Measurements from ENCODE around the gene ADAMTSL5.
"Not testable (repeated sequence)": the region's sequence is repeated elsewhere in the genome, so short reads cannot be mapped to it uniquely, and the experiment has no call there.

Gene ADAMTSL5, protein sequence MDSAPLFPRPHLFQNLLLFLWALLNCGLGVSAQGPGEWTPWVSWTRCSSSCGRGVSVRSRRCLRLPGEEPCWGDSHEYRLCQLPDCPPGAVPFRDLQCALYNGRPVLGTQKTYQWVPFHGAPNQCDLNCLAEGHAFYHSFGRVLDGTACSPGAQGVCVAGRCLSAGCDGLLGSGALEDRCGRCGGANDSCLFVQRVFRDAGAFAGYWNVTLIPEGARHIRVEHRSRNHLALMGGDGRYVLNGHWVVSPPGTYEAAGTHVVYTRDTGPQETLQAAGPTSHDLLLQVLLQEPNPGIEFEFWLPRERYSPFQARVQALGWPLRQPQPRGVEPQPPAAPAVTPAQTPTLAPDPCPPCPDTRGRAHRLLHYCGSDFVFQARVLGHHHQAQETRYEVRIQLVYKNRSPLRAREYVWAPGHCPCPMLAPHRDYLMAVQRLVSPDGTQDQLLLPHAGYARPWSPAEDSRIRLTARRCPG

DNA sequence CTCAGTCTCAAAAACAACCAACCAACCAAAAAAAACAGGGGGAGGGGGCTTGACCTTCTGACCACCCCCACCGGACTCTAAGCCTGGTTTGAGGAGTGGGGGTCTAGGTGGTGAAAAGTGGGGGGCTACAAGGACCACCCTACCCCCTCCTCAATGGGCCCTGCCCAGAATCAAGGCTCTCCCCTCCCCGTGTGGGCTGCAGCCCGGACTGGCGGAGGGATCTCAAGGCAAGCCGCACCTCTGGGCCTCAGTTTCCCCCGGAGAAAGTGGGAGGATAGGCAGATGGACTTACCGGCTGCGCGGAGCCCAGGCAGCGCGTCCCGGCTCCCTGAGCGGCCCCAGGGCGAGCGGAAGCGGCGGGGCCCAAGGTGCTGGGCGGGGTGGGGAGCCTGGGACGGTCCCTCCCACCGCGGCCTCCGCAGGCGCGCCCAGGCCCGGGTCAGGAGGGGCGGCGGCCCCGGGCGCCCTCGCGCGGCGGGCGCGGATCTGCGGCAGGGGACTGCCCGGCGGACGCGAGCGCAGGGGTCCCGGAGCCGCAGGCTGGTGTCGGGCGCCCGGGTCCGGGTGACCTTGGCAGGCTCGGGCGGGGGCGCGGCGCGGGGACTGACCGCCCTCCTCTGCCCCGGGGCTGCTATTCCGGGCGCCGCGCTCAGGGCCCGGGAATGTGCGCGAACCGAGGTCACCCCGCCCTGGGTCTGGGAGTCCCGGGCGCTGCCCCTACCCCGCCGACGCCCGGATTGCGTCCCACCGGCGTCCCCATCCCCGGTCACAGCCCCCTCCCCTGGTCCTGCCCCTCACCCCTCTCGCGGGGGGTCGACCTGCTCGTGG, at the start of gene ADAMTSL5:
ADAMTSL5 (minus strand) TSS at position 349 of the 828 bp plus-strand sequence. CDS start 2,076 bp downstream, outside the sequence.
- no peak for TF ChIP-seq ZNF274 (IDR thresholded peaks at IDR 0.05; ENCODE audit: low read depth, low read length)
- no peak within 1 kb of the TSS for H3K4me3 ChIP-seq (ENCODE audit: low read length)

DNA sequence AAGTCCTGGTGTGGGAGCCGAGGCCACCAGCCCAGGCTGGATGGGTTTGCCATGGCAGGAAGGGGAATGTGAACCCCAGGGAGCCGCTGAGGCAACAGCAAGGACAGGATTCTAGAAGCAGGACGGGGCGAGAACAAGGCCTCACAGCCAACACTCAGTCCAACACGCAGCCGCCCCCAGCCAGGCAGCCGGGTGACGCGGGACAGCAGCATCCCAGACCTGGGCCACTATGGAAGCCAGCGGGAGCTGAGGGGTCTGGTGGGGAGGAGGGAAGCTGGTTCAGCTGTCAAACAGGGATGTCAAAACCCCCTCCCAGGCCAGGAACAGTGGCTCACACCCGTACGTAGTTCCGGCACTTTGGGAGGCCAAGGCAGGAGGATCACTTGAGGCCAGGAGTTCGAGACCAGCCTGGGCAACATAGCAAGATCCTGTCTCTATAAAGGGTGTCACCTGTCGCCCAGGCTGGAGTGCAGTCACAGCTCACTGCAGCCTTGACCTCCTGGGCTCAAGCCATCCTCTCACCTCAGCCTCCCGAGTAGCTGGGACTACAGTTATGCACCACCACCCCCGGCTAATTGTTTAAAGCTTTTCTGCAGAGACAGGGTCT, 48.5 kb upstream of the ADAMTSL5 start:
- H3K4me3 ChIP-seq (ENCODE audit: low read length): no peak overlapping the region
- TF ChIP-seq ZNF274 (IDR thresholded peaks at IDR 0.05; ENCODE audit: low read depth, low read length): no peak

DNA sequence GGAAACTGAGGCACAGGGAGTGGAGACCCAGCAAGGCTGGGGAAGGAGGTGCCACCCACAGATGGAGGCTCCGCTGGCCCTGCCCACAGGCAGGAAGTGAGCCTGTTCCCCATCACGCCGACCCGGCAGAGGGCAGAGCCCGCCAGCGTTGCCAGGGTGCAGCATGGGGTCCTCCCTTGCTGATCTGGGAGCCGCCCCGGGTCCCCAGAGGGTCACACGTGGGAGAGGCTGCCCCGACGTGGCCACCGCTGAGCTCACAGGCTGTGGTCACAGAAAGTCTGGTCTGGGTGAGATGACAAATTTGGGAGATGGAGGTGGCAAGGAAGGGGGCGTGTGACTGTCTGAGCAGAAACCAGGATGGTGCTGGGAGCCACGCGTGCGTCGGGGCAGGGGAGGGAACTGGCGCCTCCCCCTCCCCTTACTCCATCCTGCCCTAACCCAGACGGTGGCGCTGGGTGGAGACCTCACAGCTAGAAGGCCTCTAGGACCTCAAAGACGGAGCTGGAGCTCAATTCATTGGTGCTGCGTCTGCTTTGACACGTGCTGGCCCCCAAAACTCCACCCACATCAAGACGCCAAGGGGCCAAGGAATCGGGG, 47.6 kb upstream of the ADAMTSL5 start:
- no peak overlapping the region for H3K4me3 ChIP-seq (ENCODE audit: low read length)
- TF ChIP-seq ZNF274 (IDR thresholded peaks at IDR 0.05; ENCODE audit: low read depth, low read length): no peak

DNA sequence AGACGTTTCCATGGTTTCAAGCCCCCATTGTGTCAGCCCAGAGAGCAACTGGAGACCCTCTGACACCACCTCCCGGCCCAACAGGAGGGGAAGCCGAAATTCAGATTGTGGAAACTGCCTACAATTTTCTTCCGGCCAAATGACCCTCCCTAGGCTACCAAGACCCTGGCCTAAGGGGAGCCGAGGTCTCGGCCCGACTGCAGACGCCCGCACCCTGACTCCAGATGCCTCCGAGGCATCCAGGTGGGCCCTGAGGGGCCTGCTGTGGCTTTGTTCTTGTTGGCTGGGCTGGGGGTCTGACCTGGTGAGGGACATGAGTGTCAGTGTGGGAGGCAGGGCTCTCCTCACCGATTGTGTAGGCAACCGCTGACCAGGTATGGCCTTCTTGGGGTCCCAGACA, 45.7 kb upstream of the ADAMTSL5 start:
- no peak for TF ChIP-seq ZNF274 (IDR thresholded peaks at IDR 0.05; ENCODE audit: low read depth, low read length)
- H3K4me3 ChIP-seq (ENCODE audit: low read length): no peak overlapping the region

DNA sequence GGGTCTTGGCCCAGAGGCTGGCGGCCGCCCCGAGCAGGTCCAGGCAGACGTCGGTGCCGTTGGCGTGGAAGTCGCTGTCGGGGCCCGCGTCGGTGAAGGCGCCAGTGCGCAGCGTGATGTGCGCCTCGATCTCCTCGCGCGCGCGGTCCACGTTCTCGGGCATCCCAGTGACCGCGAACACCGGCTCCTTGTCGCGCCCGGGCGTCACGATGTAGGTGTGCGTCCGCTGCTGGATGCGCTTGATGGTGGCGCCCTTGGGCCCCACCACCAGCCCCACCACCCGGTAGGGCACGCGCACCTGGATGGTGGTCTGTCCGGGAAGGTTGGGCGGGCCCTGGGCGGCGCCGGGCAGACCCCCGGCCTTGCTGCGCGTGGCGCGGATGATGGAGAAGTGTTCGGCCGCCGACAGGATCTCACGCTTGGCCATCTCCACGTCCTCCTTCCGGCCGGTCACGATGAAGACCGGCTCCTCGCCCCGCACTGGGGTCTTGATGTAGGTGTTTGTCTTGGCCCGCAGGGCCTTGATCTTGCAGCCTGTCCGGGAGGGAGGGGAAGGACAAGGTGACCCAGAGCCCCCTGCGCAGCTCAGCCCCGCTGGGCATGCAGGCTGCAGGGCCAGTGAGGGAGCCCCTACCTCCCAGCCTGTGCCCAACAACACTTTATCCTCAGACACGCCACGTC, 43.7 kb upstream of the ADAMTSL5 start:
- no peak for TF ChIP-seq ZNF274 (IDR thresholded peaks at IDR 0.05; ENCODE audit: low read depth, low read length)
- no peak overlapping the region for H3K4me3 ChIP-seq (ENCODE audit: low read length)

DNA sequence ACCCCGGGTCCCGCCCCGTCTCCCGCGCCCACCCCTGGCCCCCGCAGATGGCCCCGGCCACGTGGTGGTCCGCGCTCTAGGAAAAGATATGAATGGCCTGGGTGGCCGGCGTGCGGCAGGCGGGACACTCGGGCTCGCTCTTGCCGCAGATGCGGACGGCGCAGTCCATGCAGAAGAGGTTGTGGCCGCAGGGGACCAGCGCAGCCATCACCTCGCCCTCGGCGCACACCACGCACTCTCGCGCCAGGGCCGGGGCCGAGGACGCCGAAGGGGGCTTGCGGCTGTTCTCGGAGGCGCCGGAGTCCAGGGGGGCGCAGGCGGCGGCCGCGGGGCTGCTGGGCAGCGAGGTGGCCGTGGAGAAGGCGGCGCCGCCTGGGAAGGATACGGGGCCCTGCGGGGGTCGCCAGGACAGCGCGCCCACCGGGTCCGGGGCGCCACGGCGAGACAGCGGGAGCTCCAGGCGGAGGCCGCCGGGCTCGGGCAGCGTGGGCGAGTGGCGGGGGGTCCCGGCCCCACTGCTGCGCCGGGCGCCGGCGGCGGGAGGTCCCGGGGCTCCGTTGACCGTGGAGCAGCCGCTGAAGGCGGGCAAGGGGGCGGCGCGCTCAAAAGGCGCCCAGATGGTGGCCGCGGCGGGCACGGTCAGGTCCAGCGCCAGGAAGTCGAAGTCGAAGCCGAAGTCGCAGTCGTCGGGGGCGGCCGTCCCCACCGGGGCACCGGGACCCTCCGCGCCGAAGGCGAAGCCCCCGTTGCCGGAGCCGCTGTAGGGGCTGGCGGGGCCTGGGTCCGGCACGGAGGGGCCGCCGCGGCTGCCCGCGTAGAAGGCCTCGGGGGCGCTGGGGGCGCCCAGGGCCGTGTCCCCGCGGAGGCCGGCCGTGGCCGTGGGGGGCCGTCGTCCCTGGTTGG, 42.9 kb upstream of the ADAMTSL5 start:
- no peak overlapping the region for H3K4me3 ChIP-seq (ENCODE audit: low read length)
- TF ChIP-seq ZNF274 (IDR thresholded peaks at IDR 0.05; ENCODE audit: low read depth, low read length): no peak

DNA sequence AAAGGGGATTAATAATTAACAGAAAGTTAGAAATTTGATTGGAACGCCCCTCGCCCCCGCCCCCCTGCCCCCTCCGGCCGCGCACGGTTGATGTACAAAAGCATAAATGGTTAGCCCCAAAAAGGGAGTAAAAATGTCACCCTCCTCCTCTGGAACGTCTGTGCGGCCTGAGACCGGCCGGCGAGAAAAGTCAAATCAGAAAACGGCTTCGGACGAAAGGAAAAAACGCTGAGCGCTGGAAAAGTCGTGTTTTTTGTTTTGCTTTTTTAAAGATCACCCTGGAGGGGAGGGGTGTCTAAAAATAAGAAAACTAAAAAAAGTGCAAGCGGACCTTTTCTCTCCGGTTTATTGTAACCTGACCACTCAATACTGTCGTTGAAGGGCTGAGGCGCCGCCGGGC, 42.1 kb upstream of the ADAMTSL5 start:
- TF ChIP-seq ZNF274 (IDR thresholded peaks at IDR 0.05; ENCODE audit: low read depth, low read length): no peak
- H3K4me3 ChIP-seq (ENCODE audit: low read length): no peak overlapping the region

DNA sequence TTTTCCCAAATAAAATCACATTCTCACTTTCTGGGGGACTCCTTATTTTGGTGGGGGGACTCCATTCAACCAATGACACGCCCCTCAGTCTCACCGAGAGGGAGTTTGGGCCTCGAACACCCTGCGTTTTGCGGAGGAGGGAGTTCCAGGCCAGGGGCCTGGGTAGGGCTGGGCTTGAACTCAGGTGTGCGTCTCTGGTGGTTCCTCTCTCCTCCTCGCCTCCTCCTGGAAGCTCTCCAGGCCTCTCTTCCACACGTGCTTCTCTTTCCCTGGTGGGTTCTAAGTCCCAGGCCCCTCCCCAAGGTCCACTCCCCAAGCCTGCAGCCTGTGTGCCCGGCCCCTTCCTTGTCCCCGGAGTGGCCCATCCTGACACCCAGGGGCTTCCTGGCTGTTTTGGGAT, 40.6 kb upstream of the ADAMTSL5 start:
- no peak for TF ChIP-seq ZNF274 (IDR thresholded peaks at IDR 0.05; ENCODE audit: low read depth, low read length)
- no peak overlapping the region for H3K4me3 ChIP-seq (ENCODE audit: low read length)

DNA sequence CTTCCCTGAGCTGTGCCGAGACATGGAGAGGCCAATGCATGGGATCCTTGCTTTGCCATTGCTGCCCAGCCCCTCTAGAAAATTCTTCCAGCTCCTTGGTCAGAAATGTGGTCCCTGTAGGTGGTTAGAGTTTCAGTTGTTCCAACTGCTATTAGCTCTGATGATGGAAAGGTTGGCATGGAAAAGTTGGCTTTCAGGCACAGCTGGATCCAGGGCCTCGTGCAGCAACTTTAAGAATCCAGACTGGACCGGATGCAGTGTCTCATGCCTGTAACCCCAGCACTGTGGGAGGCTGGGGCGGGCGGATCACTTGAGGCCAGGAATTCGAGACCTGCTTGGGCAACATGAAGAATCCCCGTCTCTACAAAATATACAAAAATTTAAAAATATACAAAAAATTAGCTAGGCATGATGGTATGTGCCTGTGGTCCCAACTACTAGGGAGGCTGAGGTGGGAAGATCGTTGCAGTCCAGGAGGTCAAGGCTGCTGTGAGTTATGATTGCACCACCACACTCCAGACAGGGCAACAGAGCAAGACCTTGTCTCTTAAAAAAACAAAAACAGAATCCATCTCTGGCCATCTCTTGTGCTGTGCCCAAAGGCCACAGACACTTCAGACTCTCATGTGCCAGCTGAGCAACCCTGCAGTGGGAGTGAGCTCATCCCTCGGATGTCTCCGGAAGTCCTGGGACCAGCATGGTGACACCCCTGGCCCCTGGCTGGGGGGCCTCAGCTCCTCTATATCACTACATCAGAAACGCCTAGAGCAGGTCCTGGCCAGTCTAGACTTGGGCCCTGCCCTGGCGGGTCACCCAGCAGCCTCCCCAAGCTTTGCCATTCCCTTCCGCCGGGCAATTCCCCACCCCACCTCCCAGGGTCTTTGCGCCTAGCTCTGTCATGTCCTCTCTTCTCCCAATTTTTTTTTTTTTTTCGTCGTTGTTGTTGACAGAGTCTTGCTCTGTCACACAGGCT, 38.5 kb upstream of the ADAMTSL5 start:
- no peak for TF ChIP-seq ZNF274 (IDR thresholded peaks at IDR 0.05; ENCODE audit: low read depth, low read length)
- no peak overlapping the region for H3K4me3 ChIP-seq (ENCODE audit: low read length)

DNA sequence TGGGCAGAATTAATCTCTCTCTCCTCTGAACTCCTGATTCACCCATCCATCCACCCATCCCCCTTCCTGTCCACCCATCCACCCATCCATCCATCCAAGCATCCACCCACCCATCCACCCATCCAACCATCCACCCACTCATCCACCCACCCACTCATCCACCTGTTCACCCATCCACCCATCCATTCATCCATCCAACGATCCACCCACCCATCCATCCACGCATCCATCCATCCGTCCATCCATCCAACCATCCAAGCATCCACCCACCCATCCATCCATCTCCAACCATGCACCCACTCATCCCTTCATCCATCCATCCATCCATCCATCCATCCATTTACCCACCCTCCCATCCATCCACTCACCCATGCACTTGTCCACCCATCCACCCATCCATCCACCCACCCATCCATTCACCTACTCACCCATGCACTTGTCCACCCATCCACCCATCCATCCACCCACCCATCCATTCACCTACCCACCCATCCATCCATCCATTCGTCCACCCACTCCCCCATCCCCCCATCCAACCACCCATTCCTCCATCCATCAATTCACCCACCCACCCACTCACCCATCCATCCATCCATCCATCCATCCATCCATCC, 36.6 kb upstream of the ADAMTSL5 start:
- no peak for TF ChIP-seq ZNF274 (IDR thresholded peaks at IDR 0.05; ENCODE audit: low read depth, low read length)
- no peak overlapping the region for H3K4me3 ChIP-seq (ENCODE audit: low read length)

DNA sequence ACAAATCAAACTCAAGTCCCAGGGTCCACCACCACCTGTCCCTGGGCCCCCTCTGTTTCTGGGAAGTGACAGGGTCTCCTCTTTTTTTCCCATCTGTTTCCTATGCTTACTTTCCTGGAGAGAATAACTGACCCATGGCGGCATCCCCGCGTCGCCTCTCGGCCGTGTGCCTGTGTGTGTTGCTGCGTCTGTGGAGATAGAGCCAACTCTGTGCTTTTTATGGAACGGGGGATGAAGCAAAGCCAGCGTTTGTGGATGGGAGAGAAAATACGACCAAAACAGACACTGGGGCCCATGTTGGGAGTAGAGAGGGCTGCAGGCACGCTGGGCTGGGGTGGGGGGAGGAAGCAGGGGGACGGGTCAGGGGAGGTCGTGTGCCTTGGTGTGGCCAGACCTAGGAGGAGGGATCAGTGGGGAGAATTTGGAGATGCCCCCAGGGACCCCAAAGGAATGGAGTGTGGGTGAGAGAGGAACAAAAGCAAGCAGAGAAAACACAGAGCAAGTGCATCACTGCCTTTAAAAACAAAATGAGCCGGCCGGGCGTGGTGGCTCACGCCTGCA, 27.6 kb upstream of the ADAMTSL5 start:
- no peak overlapping the region for H3K4me3 ChIP-seq (ENCODE audit: low read length)
- no peak for TF ChIP-seq ZNF274 (IDR thresholded peaks at IDR 0.05; ENCODE audit: low read depth, low read length)

DNA sequence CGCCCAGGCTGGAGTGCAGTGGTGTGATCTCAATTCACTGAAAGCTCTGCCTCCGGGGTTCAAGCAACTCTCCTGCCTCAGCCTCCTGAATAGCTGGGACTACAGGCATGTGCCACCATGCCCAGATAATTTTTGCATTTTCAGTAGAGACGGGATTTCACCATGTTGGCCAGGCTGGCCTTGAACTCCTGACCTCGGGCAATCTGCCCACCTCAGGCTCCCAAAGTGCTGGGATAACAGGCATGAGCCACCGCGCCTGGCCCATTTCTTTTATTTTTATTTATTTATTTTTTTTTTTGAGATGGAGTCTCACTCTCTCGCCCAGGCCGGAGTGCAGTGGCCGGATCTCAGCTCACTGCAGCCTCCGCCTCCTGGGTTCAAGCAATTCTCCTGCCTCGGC, 26.9 kb upstream of the ADAMTSL5 start:
- not testable (repeated sequence) for H3K4me3 ChIP-seq (ENCODE audit: low read length)

Data from GM08714 (cell line).